ENCODE measurements around the gene MAP7. TPM values are rescaled to one million over a fixed set of nuclear protein-coding genes. Genes with fewer than 3 reads are reported as not detected.
"Not testable (repeated sequence)": the region's sequence is repeated elsewhere in the genome, so short reads cannot be mapped to it uniquely, and the experiment has no call there.

The MAP7 gene
- total RNA-seq, 1 donor from 2014 or later, result 1.3 TPM

DNA sequence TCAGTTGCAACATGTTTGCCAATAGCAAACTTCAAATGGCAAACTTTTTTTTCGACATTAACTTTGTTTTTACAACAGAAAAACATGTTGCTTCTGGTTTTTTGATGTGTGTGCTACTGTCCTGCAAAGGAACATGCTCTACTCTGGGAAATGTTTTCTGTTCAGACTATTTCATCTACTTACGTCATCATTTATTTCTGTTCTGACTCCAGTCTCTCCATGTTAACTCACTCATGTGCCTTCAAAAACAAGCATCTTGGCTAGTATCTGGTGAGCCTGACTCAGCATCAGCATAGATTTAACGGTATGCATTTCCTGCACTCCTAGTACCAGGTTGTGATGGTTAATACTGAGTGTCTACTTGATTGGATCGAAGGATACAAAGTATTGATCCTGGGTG is 36.1 kb upstream of the MAP7 start:
- TF ChIP-seq, protein P1, sequence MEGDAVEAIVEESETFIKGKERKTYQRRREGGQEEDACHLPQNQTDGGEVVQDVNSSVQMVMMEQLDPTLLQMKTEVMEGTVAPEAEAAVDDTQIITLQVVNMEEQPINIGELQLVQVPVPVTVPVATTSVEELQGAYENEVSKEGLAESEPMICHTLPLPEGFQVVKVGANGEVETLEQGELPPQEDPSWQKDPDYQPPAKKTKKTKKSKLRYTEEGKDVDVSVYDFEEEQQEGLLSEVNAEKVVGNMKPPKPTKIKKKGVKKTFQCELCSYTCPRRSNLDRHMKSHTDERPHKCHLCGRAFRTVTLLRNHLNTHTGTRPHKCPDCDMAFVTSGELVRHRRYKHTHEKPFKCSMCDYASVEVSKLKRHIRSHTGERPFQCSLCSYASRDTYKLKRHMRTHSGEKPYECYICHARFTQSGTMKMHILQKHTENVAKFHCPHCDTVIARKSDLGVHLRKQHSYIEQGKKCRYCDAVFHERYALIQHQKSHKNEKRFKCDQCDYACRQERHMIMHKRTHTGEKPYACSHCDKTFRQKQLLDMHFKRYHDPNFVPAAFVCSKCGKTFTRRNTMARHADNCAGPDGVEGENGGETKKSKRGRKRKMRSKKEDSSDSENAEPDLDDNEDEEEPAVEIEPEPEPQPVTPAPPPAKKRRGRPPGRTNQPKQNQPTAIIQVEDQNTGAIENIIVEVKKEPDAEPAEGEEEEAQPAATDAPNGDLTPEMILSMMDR (IDR thresholded peaks at IDR 0.05; ENCODE audit: unreplicated experiment), result no peak
- H3K36me3 Mint-ChIP-seq (ENCODE audit: low read depth, unreplicated experiment), result no peaks in the 10 kb centered on the region
- no peak for DNase-seq (ENCODE audit: low spot score)
- H3K27me3 Mint-ChIP-seq (ENCODE audit: unreplicated experiment), result peaks cover 4% of the 10 kb centered on the region
- no peak overlapping the region for H3K27ac Mint-ChIP-seq (ENCODE audit: unreplicated experiment)
- no peaks in the 10 kb centered on the region for H3K4me1 Mint-ChIP-seq (ENCODE audit: unreplicated experiment)
- no peaks in the 10 kb centered on the region for H3K9me3 Mint-ChIP-seq (ENCODE audit: unreplicated experiment)
- no peak overlapping the region for H3K4me3 Mint-ChIP-seq (ENCODE audit: unreplicated experiment)

DNA sequence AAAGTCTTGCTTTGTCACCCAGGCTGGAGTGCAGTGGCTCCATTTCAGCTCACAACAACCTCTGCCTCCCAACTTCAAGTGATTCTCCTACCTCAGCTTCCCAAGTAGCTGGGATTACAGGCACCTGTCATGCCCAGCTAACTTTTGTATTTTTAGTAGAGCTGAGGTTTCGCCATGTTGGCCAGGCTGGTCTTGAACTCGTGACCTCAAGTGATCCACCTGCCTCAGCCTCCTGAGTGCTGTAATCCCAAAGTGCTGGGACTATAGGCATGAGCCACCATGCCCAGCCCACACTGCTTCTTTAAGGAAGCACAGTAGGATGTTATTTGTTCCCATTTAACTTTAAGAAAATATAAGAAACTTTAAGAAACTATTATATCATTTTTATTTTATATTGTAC is 35.3 kb upstream of the MAP7 start:
- not testable (repeated sequence) for H3K4me1 Mint-ChIP-seq (ENCODE audit: unreplicated experiment); H3K27ac Mint-ChIP-seq (ENCODE audit: unreplicated experiment); H3K27me3 Mint-ChIP-seq (ENCODE audit: unreplicated experiment); H3K4me3 Mint-ChIP-seq (ENCODE audit: unreplicated experiment); DNase-seq (ENCODE audit: low spot score); H3K9me3 Mint-ChIP-seq (ENCODE audit: unreplicated experiment); H3K36me3 Mint-ChIP-seq (ENCODE audit: low read depth, unreplicated experiment)

DNA sequence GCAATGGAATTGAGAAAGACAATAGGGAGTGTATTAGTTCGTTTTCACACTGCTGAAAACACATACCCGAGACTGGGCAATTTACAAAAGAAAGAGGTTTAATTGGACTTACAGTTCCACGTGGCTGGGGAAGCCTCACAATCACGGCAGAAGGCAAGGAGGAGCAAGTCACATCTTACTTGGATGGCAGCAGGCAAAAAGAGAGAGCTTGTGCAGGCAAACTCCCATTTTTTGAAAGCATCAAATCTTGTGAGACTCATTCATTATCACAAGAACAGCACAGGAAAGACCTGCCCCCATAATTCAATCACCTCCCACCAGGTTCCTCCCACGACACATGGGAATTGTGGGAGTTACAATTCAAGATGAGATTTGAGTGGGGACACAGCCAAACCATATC is 34.1 kb upstream of the MAP7 start:
- H3K27me3 Mint-ChIP-seq (ENCODE audit: unreplicated experiment); H3K27ac Mint-ChIP-seq (ENCODE audit: unreplicated experiment); H3K4me3 Mint-ChIP-seq (ENCODE audit: unreplicated experiment): not testable (repeated sequence)

DNA sequence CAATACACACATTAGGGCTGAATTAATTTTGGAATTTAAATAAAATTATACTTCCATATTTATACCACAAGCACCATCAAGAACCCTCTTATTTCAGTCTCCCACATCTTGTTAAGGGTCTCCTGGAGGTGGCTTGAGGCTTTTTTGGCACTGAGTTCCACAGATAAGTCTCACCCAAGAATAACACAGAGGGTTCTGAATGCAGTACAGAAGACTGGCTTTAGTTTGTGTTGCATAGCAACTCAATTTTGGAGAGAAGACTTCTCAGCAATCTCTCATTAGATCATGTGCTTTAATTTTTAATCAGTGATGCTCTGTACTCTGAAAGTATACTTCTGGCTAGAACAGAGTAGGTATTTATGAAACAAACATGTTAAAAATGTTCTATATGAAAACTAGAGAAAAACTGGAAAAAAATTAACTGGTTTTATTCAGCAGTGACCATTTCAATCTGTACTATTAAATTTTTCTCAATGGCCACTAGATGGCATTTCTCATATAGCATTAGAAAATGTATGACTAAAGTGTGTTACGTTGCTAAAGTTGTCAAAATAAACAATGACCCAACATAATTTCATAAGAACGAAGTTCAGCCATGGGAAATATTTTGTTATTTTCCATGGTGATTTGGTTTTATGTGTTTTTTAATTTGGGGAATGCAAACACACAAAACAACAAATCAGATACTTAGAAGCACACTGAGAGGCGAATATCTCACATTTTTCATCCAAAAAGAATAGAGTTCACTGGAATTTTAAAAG is 32.7 kb upstream of the MAP7 start:
- Mint-ChIP-seq H3K27ac (ENCODE audit: unreplicated experiment) (no peak overlapping the region), H3K4me1 (ENCODE audit: unreplicated experiment) (no peaks in the 10 kb centered on the region), H3K36me3 (ENCODE audit: low read depth, unreplicated experiment) (no peaks in the 10 kb centered on the region), H3K4me3 (ENCODE audit: unreplicated experiment) (no peak overlapping the region), H3K9me3 (ENCODE audit: unreplicated experiment) (no peaks in the 10 kb centered on the region), H3K27me3 (ENCODE audit: unreplicated experiment) (peaks cover 2% of the 10 kb centered on the region)
- TF ChIP-seq, protein P1 (IDR thresholded peaks at IDR 0.05; ENCODE audit: unreplicated experiment), result peak; percentile 83
- DNase-seq (ENCODE audit: low spot score), result no peak

More for the DNA sequence above, 34.1 kb upstream of the MAP7 start:
- not testable (repeated sequence) for DNase-seq (ENCODE audit: low spot score); H3K4me1 Mint-ChIP-seq (ENCODE audit: unreplicated experiment); H3K36me3 Mint-ChIP-seq (ENCODE audit: low read depth, unreplicated experiment); H3K9me3 Mint-ChIP-seq (ENCODE audit: unreplicated experiment)

DNA sequence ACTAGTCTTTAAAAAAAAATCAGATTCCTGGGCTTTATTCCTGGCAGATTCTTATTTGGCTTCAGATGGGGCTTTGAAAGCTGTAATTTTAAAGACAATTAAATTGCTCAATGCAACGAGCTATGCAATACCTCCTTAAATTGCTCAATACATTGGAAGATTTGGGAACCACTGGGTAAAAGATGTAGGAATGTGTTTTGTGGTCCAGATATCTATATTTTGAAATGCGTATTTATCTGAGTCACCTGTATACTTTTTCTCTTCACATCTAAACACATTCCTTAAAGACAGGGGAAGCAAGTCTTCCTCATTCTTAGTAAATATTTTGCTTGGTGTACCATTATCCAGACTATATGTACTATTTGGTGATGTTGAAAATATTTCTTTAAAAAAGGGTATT is 29.6 kb upstream of the MAP7 start:
- no peaks in the 10 kb centered on the region for H3K27me3 Mint-ChIP-seq (ENCODE audit: unreplicated experiment)
- H3K4me3 Mint-ChIP-seq (ENCODE audit: unreplicated experiment), result no peak overlapping the region
- no peaks in the 10 kb centered on the region for H3K9me3 Mint-ChIP-seq (ENCODE audit: unreplicated experiment)
- H3K27ac Mint-ChIP-seq (ENCODE audit: unreplicated experiment), result no peak overlapping the region
- no peaks in the 10 kb centered on the region for H3K36me3 Mint-ChIP-seq (ENCODE audit: low read depth, unreplicated experiment)
- no peak for DNase-seq (ENCODE audit: low spot score)
- H3K4me1 Mint-ChIP-seq (ENCODE audit: unreplicated experiment), result no peaks in the 10 kb centered on the region
- TF ChIP-seq, protein P1 (IDR thresholded peaks at IDR 0.05; ENCODE audit: unreplicated experiment), result no peak

DNA sequence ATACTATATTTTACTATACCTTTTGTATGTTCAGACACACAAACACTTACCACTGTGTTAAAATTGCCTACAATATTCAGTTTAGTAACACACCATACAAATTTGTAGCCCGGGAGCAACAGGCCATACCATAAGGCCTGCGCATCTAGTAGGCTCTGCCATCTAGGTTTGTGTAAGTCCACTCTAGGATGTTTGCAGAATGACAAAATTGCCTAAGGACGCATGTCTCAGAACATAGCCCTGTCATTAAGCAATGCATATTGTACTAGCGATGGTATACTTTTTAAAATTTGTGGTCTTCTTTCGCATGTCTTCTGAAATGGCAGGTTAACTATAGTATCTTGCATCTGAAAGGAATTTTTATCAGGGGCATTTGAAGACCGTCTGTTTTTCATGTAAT is 26.6 kb upstream of the MAP7 start:
- Mint-ChIP-seq H3K9me3 (ENCODE audit: unreplicated experiment) (no peaks in the 10 kb centered on the region), H3K36me3 (ENCODE audit: low read depth, unreplicated experiment) (no peaks in the 10 kb centered on the region), H3K27ac (ENCODE audit: unreplicated experiment) (no peak overlapping the region), H3K27me3 (ENCODE audit: unreplicated experiment) (no peaks in the 10 kb centered on the region), H3K4me3 (ENCODE audit: unreplicated experiment) (no peak overlapping the region), H3K4me1 (ENCODE audit: unreplicated experiment) (no peaks in the 10 kb centered on the region)
- TF ChIP-seq, protein P1 (IDR thresholded peaks at IDR 0.05; ENCODE audit: unreplicated experiment), result no peak
- no peak for DNase-seq (ENCODE audit: low spot score)

Data from endothelial cell (in vitro differentiated cells).